GM23338 (cell line): ENCODE data around the gene PRELP. TPM values are rescaled to one million over a fixed set of nuclear protein-coding genes. Genes with fewer than 3 reads are reported as not detected.

Experiments used
- ATAC-seq: fragments of 200-7000 bp; cut with Tn5 transposase; 3 replicates; pipeline ENCODE4 v1.9.1; 2020
- DNase-seq: peaks from one replicate; pipeline ENCODE4 v3.0.0-alpha.2; 2015; ENCODE audit warnings: low spot score
- H2AFZ ChIP-seq: fragments of 200-600 bp; sonication (generic); 2 replicates; pipeline ENCODE4 v1.8.0; 2016; ENCODE audit warnings: antibody characterized with exemption, mild to moderate bottlenecking, moderate library complexity
- H3F3A ChIP-seq: fragments of 200-600 bp; sonication (generic); replicated peaks from 2 replicates; pipeline ENCODE4 v1.8.0; 2017; ENCODE audit warnings: antibody characterized with exemption, mixed run types, low read depth
- H3K27ac ChIP-seq: fragments of 200-600 bp; sonication (generic); 2 replicates; pipeline ENCODE4 v1.6.1; 2016; ENCODE audit warnings: low read depth
- H3K27me3 ChIP-seq: fragments of 200-600 bp; sonication (generic); 2 replicates; pipeline ENCODE4 v1.8.0; 2016; ENCODE audit warnings: mild to moderate bottlenecking, mixed run types, moderate library complexity; ENCODE audit not compliant: insufficient read depth
- H3K36me3 ChIP-seq: fragments of 200-600 bp; sonication (generic); 2 replicates; pipeline ENCODE4 v1.8.0; 2016; ENCODE audit warnings: mild to moderate bottlenecking; ENCODE audit not compliant: insufficient read depth
- H3K4me1 ChIP-seq: fragments of 200-600 bp; sonication (generic); 2 replicates; pipeline ENCODE4 v1.8.0; 2016; ENCODE audit warnings: mild to moderate bottlenecking, moderate library complexity; ENCODE audit not compliant: insufficient read depth
- H3K4me2 ChIP-seq: fragments of 200-600 bp; sonication (generic); 2 replicates; pipeline ENCODE4 v1.7.1; 2017; ENCODE audit warnings: mixed run types
- H3K4me3 ChIP-seq: fragments of 200-600 bp; sonication (generic); 2 replicates; pipeline ENCODE4 v1.6.1; 2016; ENCODE audit warnings: mixed run types
- H3K79me2 ChIP-seq: fragments of 200-600 bp; sonication (generic); replicated peaks from 2 replicates; pipeline ENCODE4 v1.8.0; 2017; ENCODE audit warnings: mild to moderate bottlenecking; ENCODE audit not compliant: insufficient read depth
- H3K9me2 ChIP-seq: fragments of 200-600 bp; sonication (generic); 2 replicates; pipeline ENCODE4 v1.8.0; 2017; ENCODE audit not compliant: insufficient read depth
- H4K20me1 ChIP-seq: fragments of 200-600 bp; sonication (generic); replicated peaks from 2 replicates; pipeline ENCODE4 v1.8.0; 2017; ENCODE audit warnings: mild to moderate bottlenecking; ENCODE audit not compliant: insufficient read depth
- H3K27ac Mint-ChIP-seq: 2 replicates; pipeline ENCODE4 v1.8.0; 2020; ENCODE audit warnings: inconsistent platforms, mild to moderate bottlenecking, moderate library complexity, mixed read lengths
- H3K27me3 Mint-ChIP-seq: 3 replicates; pipeline ENCODE4 v1.8.0; 2022; ENCODE audit warnings: low read depth, mild to moderate bottlenecking, moderate library complexity, mixed read lengths, inconsistent platforms; ENCODE audit not compliant: insufficient read depth, poor library complexity
- H3K36me3 Mint-ChIP-seq: 3 replicates; pipeline ENCODE4 v1.8.0; 2021; ENCODE audit warnings: low read depth, mild to moderate bottlenecking, inconsistent platforms, moderate library complexity, mixed read lengths
- H3K4me1 Mint-ChIP-seq: 3 replicates; pipeline ENCODE4 v1.8.0; 2020; ENCODE audit warnings: mild to moderate bottlenecking, inconsistent platforms, mixed read lengths
- H3K4me3 Mint-ChIP-seq: 3 replicates; pipeline ENCODE4 v1.8.0; 2021; ENCODE audit warnings: moderate library complexity, mild to moderate bottlenecking, inconsistent platforms, mixed read lengths
- H3K9me3 Mint-ChIP-seq: 3 replicates; pipeline ENCODE4 v1.8.0; 2020; ENCODE audit warnings: moderate library complexity, mild to moderate bottlenecking, inconsistent platforms, mixed read lengths
- CREB1 ChIP-seq: fragments of 250-450 bp; sonication (Bioruptor Pico); IDR thresholded peaks from 2 replicates; pipeline ENCODE4 v1.5.0; 2020; ENCODE audit warnings: low read depth, mild to moderate bottlenecking, moderate library complexity
- EZH2 ChIP-seq: fragments of 200-600 bp; sonication (generic); IDR thresholded peaks from one replicate; pipeline ENCODE4 v1.8.0; 2017; ENCODE audit warnings: antibody characterized with exemption, mild to moderate bottlenecking, low read depth; ENCODE audit not compliant: unreplicated experiment
- EZH2phosphoT487 ChIP-seq: fragments of 200-600 bp; sonication (generic); IDR thresholded peaks from one replicate; pipeline ENCODE4 v1.8.1; 2018; ENCODE audit warnings: antibody characterized with exemption; ENCODE audit not compliant: unreplicated experiment
- JUNB ChIP-seq: IDR thresholded peaks from one replicate; pipeline ENCODE4 v1.6.1; 2016; ENCODE audit warnings: antibody characterized with exemption; ENCODE audit not compliant: unreplicated experiment
- NANOG ChIP-seq: IDR thresholded peaks from 2 replicates; pipeline ENCODE4 v1.6.1; 2016; ENCODE audit warnings: antibody characterized with exemption, borderline replicate concordance
- POLR2AphosphoS5 ChIP-seq: IDR thresholded peaks from 2 replicates; pipeline ENCODE4 v1.6.1; 2016; ENCODE audit warnings: antibody characterized with exemption, low read depth
- STAT1 ChIP-seq: IDR thresholded peaks from one replicate; pipeline ENCODE4 v1.6.1; 2016; ENCODE audit warnings: antibody characterized with exemption; ENCODE audit not compliant: unreplicated experiment
- ZNF114 ChIP-seq: fragments of 250-450 bp; sonication (Bioruptor Pico); IDR thresholded peaks from 2 replicates; pipeline ENCODE4 v1.5.0; 2020; ENCODE audit warnings: mild to moderate bottlenecking, moderate library complexity
- ZNF331 ChIP-seq: fragments of 250-450 bp; sonication (Bioruptor Pico); IDR thresholded peaks from 2 replicates; pipeline ENCODE4 v1.5.0; 2020; ENCODE audit warnings: low read depth, mild to moderate bottlenecking, moderate library complexity
- polyA plus RNA-seq: library from polyadenylated mRNA; unstranded; fragments of >200 nt; fragmentation: Nextera tagmentation; extraction: Ambion mirVana; gene quantifications from 2 replicates; pipeline ENCODE4 v1.2.1, GENCODE V29; 2016
- total RNA-seq: library from RNA; depleted of rRNA; stranded (reverse); fragments of >200 nt; shearing (Covaris generic); gene quantifications from 2 replicates; pipeline ENCODE4 v1.2.3, GENCODE V29; 2014
- TF ChIP-seq, protein P1 (sequence below), 2 experiments: fragments of 200-600 bp in 1 of 2; sonication (generic) in 1 of 2; conservative IDR thresholded peaks; 2 replicates each; pipeline versions ENCODE4 v1.5.1 to v1.6.1; 2016 to 2017; ENCODE audit warnings: antibody characterized with exemption in 2 of 2, low read depth in 2 of 2, mild to moderate bottlenecking in 2 of 2, moderate library complexity in 1 of 2
- TF ChIP-seq, protein P2 (sequence below): IDR thresholded peaks from one replicate; pipeline ENCODE4 v1.6.1; 2018; ENCODE audit warnings: antibody characterized with exemption; ENCODE audit not compliant: unreplicated experiment
- TF ChIP-seq, protein P3 (sequence below): IDR thresholded peaks from 2 replicates; pipeline ENCODE4 v1.6.1; 2016; ENCODE audit warnings: antibody characterized with exemption
- TF ChIP-seq, protein P4 (sequence below): fragments of 250-450 bp; sonication (Bioruptor Pico); IDR thresholded peaks from 2 replicates; pipeline ENCODE4 v1.5.0; 2020; ENCODE audit warnings: mild to moderate bottlenecking, moderate library complexity

Gene PRELP
- total and polyA plus RNA-seq, 2 experiments from 2014 or later, result 0.03 TPM

DNA sequence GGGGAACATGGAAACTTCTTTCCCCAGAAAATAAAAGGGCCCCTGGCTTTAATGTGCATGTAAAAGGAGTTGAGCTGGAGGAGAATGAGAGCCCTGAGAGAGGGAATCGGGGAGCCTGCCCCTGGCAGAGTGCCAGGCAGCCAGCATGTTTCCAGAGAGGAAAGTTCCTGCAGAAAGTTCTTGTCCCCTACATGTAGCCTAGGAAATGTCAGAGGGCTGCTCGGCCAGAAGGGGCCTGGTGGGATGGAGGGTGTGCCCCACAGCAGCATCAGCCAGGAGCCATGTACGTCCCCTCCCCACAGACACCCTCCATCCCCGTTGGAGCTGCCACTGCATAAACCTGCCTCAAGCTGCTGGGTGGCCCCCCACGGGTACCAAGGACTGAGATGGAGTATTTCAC is 5.4 kb upstream of the PRELP start:
- Histone ChIP-seq H3K36me3 (no peaks in the 10 kb centered on the region), H3K4me1 (peaks cover 5% of the 10 kb centered on the region; the same call in 1 of the 2 replicates), H3K79me2 (no peaks in the 10 kb centered on the region), H3K27ac (no peak overlapping the region), H3K4me3 (no peak overlapping the region), H3K9me2 (no peaks in the 10 kb centered on the region), H2AFZ (no peak overlapping the region), H3F3A (no peaks in the 10 kb centered on the region), H3K4me2 (no peak overlapping the region), H3K27me3 (no peaks in the 10 kb centered on the region), H4K20me1 (no peaks in the 10 kb centered on the region)
- TF ChIP-seq STAT1, result no peak
- no peak for TF ChIP-seq JUNB
- no peak for TF ChIP-seq ZNF331
- no peak for TF ChIP-seq CREB1 (CRISPR knock-in tag)
- TF ChIP-seq NANOG, result no peak
- TF ChIP-seq ZNF114 (CRISPR knock-in tag), result no peak
- TF ChIP-seq, protein P1, sequence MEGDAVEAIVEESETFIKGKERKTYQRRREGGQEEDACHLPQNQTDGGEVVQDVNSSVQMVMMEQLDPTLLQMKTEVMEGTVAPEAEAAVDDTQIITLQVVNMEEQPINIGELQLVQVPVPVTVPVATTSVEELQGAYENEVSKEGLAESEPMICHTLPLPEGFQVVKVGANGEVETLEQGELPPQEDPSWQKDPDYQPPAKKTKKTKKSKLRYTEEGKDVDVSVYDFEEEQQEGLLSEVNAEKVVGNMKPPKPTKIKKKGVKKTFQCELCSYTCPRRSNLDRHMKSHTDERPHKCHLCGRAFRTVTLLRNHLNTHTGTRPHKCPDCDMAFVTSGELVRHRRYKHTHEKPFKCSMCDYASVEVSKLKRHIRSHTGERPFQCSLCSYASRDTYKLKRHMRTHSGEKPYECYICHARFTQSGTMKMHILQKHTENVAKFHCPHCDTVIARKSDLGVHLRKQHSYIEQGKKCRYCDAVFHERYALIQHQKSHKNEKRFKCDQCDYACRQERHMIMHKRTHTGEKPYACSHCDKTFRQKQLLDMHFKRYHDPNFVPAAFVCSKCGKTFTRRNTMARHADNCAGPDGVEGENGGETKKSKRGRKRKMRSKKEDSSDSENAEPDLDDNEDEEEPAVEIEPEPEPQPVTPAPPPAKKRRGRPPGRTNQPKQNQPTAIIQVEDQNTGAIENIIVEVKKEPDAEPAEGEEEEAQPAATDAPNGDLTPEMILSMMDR (conservative IDR thresholded peaks at IDR 0.05; ENCODE audit: low read depth in 2 of 2), result no peak
- TF ChIP-seq, protein P2, sequence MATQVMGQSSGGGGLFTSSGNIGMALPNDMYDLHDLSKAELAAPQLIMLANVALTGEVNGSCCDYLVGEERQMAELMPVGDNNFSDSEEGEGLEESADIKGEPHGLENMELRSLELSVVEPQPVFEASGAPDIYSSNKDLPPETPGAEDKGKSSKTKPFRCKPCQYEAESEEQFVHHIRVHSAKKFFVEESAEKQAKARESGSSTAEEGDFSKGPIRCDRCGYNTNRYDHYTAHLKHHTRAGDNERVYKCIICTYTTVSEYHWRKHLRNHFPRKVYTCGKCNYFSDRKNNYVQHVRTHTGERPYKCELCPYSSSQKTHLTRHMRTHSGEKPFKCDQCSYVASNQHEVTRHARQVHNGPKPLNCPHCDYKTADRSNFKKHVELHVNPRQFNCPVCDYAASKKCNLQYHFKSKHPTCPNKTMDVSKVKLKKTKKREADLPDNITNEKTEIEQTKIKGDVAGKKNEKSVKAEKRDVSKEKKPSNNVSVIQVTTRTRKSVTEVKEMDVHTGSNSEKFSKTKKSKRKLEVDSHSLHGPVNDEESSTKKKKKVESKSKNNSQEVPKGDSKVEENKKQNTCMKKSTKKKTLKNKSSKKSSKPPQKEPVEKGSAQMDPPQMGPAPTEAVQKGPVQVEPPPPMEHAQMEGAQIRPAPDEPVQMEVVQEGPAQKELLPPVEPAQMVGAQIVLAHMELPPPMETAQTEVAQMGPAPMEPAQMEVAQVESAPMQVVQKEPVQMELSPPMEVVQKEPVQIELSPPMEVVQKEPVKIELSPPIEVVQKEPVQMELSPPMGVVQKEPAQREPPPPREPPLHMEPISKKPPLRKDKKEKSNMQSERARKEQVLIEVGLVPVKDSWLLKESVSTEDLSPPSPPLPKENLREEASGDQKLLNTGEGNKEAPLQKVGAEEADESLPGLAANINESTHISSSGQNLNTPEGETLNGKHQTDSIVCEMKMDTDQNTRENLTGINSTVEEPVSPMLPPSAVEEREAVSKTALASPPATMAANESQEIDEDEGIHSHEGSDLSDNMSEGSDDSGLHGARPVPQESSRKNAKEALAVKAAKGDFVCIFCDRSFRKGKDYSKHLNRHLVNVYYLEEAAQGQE, result no peak
- no peak for TF ChIP-seq EZH2phosphoT487
- no peak for TF ChIP-seq EZH2
- TF ChIP-seq, protein P3, sequence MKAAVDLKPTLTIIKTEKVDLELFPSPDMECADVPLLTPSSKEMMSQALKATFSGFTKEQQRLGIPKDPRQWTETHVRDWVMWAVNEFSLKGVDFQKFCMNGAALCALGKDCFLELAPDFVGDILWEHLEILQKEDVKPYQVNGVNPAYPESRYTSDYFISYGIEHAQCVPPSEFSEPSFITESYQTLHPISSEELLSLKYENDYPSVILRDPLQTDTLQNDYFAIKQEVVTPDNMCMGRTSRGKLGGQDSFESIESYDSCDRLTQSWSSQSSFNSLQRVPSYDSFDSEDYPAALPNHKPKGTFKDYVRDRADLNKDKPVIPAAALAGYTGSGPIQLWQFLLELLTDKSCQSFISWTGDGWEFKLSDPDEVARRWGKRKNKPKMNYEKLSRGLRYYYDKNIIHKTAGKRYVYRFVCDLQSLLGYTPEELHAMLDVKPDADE, result no peak
- TF ChIP-seq, protein P4, sequence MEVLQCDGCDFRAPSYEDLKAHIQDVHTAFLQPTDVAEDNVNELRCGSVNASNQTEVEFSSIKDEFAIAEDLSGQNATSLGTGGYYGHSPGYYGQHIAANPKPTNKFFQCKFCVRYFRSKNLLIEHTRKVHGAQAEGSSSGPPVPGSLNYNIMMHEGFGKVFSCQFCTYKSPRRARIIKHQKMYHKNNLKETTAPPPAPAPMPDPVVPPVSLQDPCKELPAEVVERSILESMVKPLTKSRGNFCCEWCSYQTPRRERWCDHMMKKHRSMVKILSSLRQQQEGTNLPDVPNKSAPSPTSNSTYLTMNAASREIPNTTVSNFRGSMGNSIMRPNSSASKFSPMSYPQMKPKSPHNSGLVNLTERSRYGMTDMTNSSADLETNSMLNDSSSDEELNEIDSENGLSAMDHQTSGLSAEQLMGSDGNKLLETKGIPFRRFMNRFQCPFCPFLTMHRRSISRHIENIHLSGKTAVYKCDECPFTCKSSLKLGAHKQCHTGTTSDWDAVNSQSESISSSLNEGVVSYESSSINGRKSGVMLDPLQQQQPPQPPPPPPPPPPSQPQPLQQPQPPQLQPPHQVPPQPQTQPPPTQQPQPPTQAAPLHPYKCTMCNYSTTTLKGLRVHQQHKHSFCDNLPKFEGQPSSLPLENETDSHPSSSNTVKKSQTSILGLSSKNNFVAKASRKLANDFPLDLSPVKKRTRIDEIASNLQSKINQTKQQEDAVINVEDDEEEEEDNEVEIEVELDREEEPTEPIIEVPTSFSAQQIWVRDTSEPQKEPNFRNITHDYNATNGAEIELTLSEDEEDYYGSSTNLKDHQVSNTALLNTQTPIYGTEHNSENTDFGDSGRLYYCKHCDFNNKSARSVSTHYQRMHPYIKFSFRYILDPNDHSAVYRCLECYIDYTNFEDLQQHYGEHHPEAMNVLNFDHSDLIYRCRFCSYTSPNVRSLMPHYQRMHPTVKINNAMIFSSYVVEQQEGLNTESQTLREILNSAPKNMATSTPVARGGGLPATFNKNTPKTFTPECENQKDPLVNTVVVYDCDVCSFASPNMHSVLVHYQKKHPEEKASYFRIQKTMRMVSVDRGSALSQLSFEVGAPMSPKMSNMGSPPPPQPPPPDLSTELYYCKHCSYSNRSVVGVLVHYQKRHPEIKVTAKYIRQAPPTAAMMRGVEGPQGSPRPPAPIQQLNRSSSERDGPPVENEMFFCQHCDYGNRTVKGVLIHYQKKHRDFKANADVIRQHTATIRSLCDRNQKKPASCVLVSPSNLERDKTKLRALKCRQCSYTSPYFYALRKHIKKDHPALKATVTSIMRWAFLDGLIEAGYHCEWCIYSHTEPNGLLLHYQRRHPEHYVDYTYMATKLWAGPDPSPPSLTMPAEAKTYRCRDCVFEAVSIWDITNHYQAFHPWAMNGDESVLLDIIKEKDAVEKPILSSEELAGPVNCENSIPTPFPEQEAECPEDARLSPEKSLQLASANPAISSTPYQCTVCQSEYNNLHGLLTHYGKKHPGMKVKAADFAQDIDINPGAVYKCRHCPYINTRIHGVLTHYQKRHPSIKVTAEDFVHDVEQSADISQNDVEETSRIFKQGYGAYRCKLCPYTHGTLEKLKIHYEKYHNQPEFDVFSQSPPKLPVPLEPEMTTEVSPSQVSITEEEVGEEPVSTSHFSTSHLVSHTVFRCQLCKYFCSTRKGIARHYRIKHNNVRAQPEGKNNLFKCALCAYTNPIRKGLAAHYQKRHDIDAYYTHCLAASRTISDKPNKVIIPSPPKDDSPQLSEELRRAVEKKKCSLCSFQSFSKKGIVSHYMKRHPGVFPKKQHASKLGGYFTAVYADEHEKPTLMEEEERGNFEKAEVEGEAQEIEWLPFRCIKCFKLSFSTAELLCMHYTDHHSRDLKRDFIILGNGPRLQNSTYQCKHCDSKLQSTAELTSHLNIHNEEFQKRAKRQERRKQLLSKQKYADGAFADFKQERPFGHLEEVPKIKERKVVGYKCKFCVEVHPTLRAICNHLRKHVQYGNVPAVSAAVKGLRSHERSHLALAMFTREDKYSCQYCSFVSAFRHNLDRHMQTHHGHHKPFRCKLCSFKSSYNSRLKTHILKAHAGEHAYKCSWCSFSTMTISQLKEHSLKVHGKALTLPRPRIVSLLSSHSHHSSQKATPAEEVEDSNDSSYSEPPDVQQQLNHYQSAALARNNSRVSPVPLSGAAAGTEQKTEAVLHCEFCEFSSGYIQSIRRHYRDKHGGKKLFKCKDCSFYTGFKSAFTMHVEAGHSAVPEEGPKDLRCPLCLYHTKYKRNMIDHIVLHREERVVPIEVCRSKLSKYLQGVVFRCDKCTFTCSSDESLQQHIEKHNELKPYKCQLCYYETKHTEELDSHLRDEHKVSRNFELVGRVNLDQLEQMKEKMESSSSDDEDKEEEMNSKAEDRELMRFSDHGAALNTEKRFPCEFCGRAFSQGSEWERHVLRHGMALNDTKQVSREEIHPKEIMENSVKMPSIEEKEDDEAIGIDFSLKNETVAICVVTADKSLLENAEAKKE, result no peak
- TF ChIP-seq POLR2AphosphoS5, result no peak
- H3K27ac Mint-ChIP-seq, result no peak overlapping the region
- no peak for ATAC-seq
- H3K4me3 Mint-ChIP-seq, result no peak overlapping the region
- no peaks in the 10 kb centered on the region for H3K9me3 Mint-ChIP-seq
- H3K4me1 Mint-ChIP-seq, result peaks cover 22% of the 10 kb centered on the region
- no peaks in the 10 kb centered on the region for H3K36me3 Mint-ChIP-seq
- peaks cover 4% of the 10 kb centered on the region for H3K27me3 Mint-ChIP-seq
- DNase-seq, result no peak
